H1 (cell line): ENCODE measurements around the gene DIP2C.

Source experiments
- CEBPB ChIP-seq: IDR thresholded peaks from 2 replicates; pipeline ENCODE4 v1.6.1; 2012; ENCODE audit warnings: low read depth, low read length
- HDAC2 ChIP-seq, 2 experiments: fragments of 300-600 bp in 1 of 2; sonication (generic) in 1 of 2; IDR thresholded peaks; 2 replicates each; pipeline ENCODE4 v1.6.1; 2011 to 2012; ENCODE audit warnings: low read depth in 2 of 2, low read length in 2 of 2, mild to moderate bottlenecking in 2 of 2, moderate library complexity in 2 of 2, borderline replicate concordance in 1 of 2, inconsistent platforms in 1 of 2
- KDM1A ChIP-seq: fragments of 200-600, 300-600 bp; sonication (generic); IDR thresholded peaks from 2 replicates; pipeline ENCODE4 v1.7.1; 2016; ENCODE audit warnings: mild to moderate bottlenecking, low read length, borderline replicate concordance
- MAFK ChIP-seq: IDR thresholded peaks from 2 replicates; pipeline ENCODE4 v1.6.1; 2012; ENCODE audit warnings: low read depth, mild to moderate bottlenecking, improper control_type of control experiment, low read length
- TF ChIP-seq, protein P1 (sequence below), 3 experiments: IDR thresholded peaks; 1 replicate in 2 of 3; 2 replicates in 1 of 3; pipeline versions ENCODE4 v1.5.1 to v1.6.1; 2011; ENCODE audit warnings: low read length in 3 of 3, mild to moderate bottlenecking in 3 of 3, inconsistent platforms in 2 of 3, low read depth in 1 of 3, moderate library complexity in 1 of 3; ENCODE audit not compliant: insufficient read depth in 1 of 3; ENCODE audit errors: control extremely low read depth in 1 of 3

DNA sequence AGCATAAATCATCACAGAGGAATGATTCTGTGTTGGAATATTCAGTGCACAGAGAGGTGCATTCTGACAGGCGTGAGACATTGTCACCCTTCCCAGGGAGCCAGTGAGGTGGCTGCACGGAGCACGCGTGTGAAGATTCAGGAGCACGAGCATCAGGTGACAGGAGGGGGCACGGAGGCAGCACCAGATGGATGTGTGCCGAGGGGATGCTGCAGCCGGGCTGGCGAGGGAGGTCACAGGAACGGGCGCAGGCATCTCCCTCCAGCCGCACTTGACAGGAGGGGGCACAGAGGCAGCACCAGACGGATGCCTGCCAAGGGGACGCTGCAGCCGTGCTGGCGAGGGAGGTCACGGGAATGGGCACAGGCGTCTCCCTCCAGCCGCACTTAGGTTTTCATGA, 66.5 kb downstream of the DIP2C start:
- TF ChIP-seq MAFK (no peak), CEBPB (no peak), HDAC2 (IDR thresholded peaks at IDR 0.05; ENCODE audit: borderline replicate concordance in 1 of 2, low read depth in 2 of 2, low read length in 2 of 2) (no peak), KDM1A (no peak)
- TF ChIP-seq, protein P1, sequence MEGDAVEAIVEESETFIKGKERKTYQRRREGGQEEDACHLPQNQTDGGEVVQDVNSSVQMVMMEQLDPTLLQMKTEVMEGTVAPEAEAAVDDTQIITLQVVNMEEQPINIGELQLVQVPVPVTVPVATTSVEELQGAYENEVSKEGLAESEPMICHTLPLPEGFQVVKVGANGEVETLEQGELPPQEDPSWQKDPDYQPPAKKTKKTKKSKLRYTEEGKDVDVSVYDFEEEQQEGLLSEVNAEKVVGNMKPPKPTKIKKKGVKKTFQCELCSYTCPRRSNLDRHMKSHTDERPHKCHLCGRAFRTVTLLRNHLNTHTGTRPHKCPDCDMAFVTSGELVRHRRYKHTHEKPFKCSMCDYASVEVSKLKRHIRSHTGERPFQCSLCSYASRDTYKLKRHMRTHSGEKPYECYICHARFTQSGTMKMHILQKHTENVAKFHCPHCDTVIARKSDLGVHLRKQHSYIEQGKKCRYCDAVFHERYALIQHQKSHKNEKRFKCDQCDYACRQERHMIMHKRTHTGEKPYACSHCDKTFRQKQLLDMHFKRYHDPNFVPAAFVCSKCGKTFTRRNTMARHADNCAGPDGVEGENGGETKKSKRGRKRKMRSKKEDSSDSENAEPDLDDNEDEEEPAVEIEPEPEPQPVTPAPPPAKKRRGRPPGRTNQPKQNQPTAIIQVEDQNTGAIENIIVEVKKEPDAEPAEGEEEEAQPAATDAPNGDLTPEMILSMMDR (IDR thresholded peaks at IDR 0.05; ENCODE audit: control extremely low read depth in 1 of 3, insufficient read depth in 1 of 3, low read depth in 1 of 3, low read length in 3 of 3), result no peak
